IMR-90 (cell line): ENCODE data around the gene KCNQ2. TPM values are rescaled to one million over a fixed set of nuclear protein-coding genes. Genes with fewer than 3 reads are reported as not detected.

Source experiments
- ATAC-seq: fragments of 200-7000 bp; cut with Tn5 transposase; 2 replicates; pipeline ENCODE4 v1.9.1; 2020; ENCODE audit warnings: low read depth, mild to moderate bottlenecking, moderate library complexity
- BruUV-seq: library from RNA; stranded (reverse); fragments of 400-500 nt; replicated peaks from 2 replicates; lab custom pipeline; 2021; lab: Mats Ljungman, UMichigan
- CTCF ChIA-PET: fragments of 300-600 bp; formaldehyde crosslinking; extraction: SDS; loops from one replicate; lab custom pipeline; 2021; ENCODE audit warnings: antibody characterized with exemption; lab: Yijun Ruan, JAX
- POLR2A ChIA-PET: fragments of 300-600 bp; sonication (Branson Sonifier 250); formaldehyde crosslinking; loops from one replicate; lab custom pipeline; 2022; ENCODE audit warnings: antibody characterized with exemption; ENCODE audit not compliant: unreplicated experiment; lab: Charles Lee
- DNase-seq: peaks from one replicate; pipeline ENCODE4 v3.0.0; 2013
- H2AFZ ChIP-seq: replicated peaks from 2 replicates; pipeline ENCODE3; 2013; ENCODE audit warnings: low read length, mild to moderate bottlenecking; ENCODE audit not compliant: poor library complexity
- H2AK5ac ChIP-seq: 2 replicates; pipeline ENCODE4 v1.6.1; 2013; ENCODE audit warnings: low read depth, low read length, inconsistent platforms
- H2AK9ac ChIP-seq: replicated peaks from 2 replicates; pipeline ENCODE3; 2013; ENCODE audit warnings: mild to moderate bottlenecking, low read depth, low read length, moderate library complexity; ENCODE audit not compliant: poor library complexity
- H2BK120ac ChIP-seq: 2 replicates; pipeline ENCODE4 v1.6.1; 2013; ENCODE audit warnings: low read depth, low read length, inconsistent platforms
- H2BK15ac ChIP-seq: 3 replicates; pipeline ENCODE4 v1.6.1; 2013; ENCODE audit warnings: low read depth, low read length, inconsistent platforms
- H2BK20ac ChIP-seq: 2 replicates; pipeline ENCODE4 v1.6.1; 2013; ENCODE audit warnings: low read depth, mild to moderate bottlenecking, inconsistent platforms, low read length, moderate library complexity
- H2BK5ac ChIP-seq: 2 replicates; pipeline ENCODE4 v1.6.1; 2013; ENCODE audit warnings: mild to moderate bottlenecking, low read depth, low read length, inconsistent platforms; ENCODE audit not compliant: poor library complexity, severe bottlenecking
- H3K14ac ChIP-seq: replicated peaks from 2 replicates; pipeline ENCODE4 v1.6.1; 2013; ENCODE audit warnings: low read depth, low read length, inconsistent platforms
- H3K18ac ChIP-seq: 2 replicates; pipeline ENCODE4 v1.6.1; 2013; ENCODE audit warnings: low read depth, low read length, control low read depth
- H3K23ac ChIP-seq: 2 replicates; pipeline ENCODE4 v1.6.1; 2013; ENCODE audit warnings: low read depth, low read length, inconsistent platforms
- H3K27ac ChIP-seq: 2 replicates; pipeline ENCODE4 v1.5.1; 2013; ENCODE audit warnings: mild to moderate bottlenecking, control low read depth, low read length; ENCODE audit not compliant: insufficient read depth
- H3K27me3 ChIP-seq: 2 replicates; pipeline ENCODE4 v1.6.1; 2013; ENCODE audit warnings: low read length; ENCODE audit not compliant: control insufficient read depth, insufficient read depth
- H3K36me3 ChIP-seq: 2 replicates; pipeline ENCODE4 v1.6.1; 2013; ENCODE audit warnings: low read length, mixed read lengths; ENCODE audit not compliant: control insufficient read depth, insufficient read depth
- H3K4ac ChIP-seq: 2 replicates; pipeline ENCODE4 v1.6.1; 2013; ENCODE audit warnings: low read depth, low read length, inconsistent platforms
- H3K4me1 ChIP-seq: 2 replicates; pipeline ENCODE4 v1.6.1; 2013; ENCODE audit warnings: low read length, mixed read lengths; ENCODE audit not compliant: control insufficient read depth, insufficient read depth
- H3K4me2 ChIP-seq: 2 replicates; pipeline ENCODE4 v1.6.1; 2013; ENCODE audit warnings: low read depth, mild to moderate bottlenecking, control low read depth, low read length, moderate library complexity
- H3K4me3 ChIP-seq: 2 replicates; pipeline ENCODE4 v1.5.1; 2013; ENCODE audit warnings: low read depth, mild to moderate bottlenecking, control low read depth, low read length, moderate library complexity; ENCODE audit not compliant: insufficient read depth
- H3K56ac ChIP-seq: 2 replicates; pipeline ENCODE4 v1.6.1; 2013; ENCODE audit warnings: low read length, inconsistent platforms; ENCODE audit not compliant: insufficient read depth; ENCODE audit errors: extremely low read depth
- H3K79me1 ChIP-seq, 2 experiments: 2 replicates each; pipeline ENCODE4 v1.6.1; 2013; ENCODE audit warnings: low read length in 2 of 2, inconsistent platforms in 1 of 2, low read depth in 1 of 2
- H3K9ac ChIP-seq: 2 replicates; pipeline ENCODE4 v1.6.1; 2013; ENCODE audit warnings: low read depth, low read length, control low read depth
- H3K9me1 ChIP-seq: 2 replicates; pipeline ENCODE4 v1.6.1; 2013; ENCODE audit warnings: low read length, inconsistent platforms; ENCODE audit not compliant: insufficient read depth
- H3K9me3 ChIP-seq: 2 replicates; pipeline ENCODE4 v1.6.1; 2013; ENCODE audit warnings: low read length; ENCODE audit not compliant: control insufficient read depth, insufficient read depth
- H4K20me1 ChIP-seq: 2 replicates; pipeline ENCODE4 v1.6.1; 2013; ENCODE audit warnings: low read length, inconsistent platforms; ENCODE audit not compliant: insufficient read depth
- H4K5ac ChIP-seq: 2 replicates; pipeline ENCODE4 v1.6.1; 2013; ENCODE audit warnings: mild to moderate bottlenecking, low read depth, low read length, control low read depth
- H4K8ac ChIP-seq, 2 experiments: 2 replicates each; pipeline ENCODE4 v1.6.1; 2013; ENCODE audit warnings: low read depth in 2 of 2, low read length in 2 of 2, control low read depth in 1 of 2, inconsistent platforms in 1 of 2
- H4K91ac ChIP-seq: 2 replicates; pipeline ENCODE4 v1.6.1; 2013; ENCODE audit warnings: low read depth, low read length, inconsistent platforms; ENCODE audit not compliant: insufficient read depth
- BHLHE40 ChIP-seq: fragments of 150-350 bp; IDR thresholded peaks from 2 replicates; pipeline ENCODE4 v1.6.1; 2016; ENCODE audit warnings: mild to moderate bottlenecking, low read depth, low read length
- RAD21 ChIP-seq: IDR thresholded peaks from 2 replicates; pipeline ENCODE4 v1.6.1; 2012; ENCODE audit warnings: low read length, improper control_type of control experiment
- WGBS, 2 experiments: methylation state at CpG; one replicate each; pipeline versions ENCODE4 v1.1.5 to v1.1.7; 2013; ENCODE audit warnings: missing lambda C conversion rate in 2 of 2; ENCODE audit not compliant: insufficient read length in 1 of 2; ENCODE audit errors: extremely low coverage in 2 of 2; 5-methylcytosine and 5-hydroxymethylcytosine counted together
- dilution Hi-C: fragments of 300-500 bp; cut with HindIII; formaldehyde crosslinking; loops from one replicate; pipeline ENCODE4 v1.14.3; 2018; ENCODE audit warnings: low sequenced_read_pairs; ENCODE audit not compliant: unreplicated experiment
- in situ Hi-C: fragments of 300-500 bp; cut with MboI; formaldehyde crosslinking; loops from 3 replicates; pipeline ENCODE4 v1.14.3; 2019; ENCODE audit warnings: low sequenced_read_pairs, inconsistent platforms, mixed read lengths
- intact Hi-C: fragments of 100-400 bp; cut with micrococcal nuclease; formaldehyde crosslinking; loops from 2 replicates; pipeline ENCODE4 v1.10.0; 2022
- polyA plus RNA-seq, 3 experiments: library from polyadenylated mRNA; depleted of rRNA; stranded (reverse); fragments of >200 nt; gene quantifications; 2 replicates each; pipeline ENCODE4 v1.2.3, GENCODE V29; 2012; ENCODE audit warnings: low replicate concordance in 1 of 3
- total RNA-seq: library from RNA; depleted of rRNA; stranded (reverse); fragments of >200 nt; gene quantifications from 2 replicates; pipeline ENCODE4 v1.2.3, GENCODE V29; 2012

The KCNQ2 gene
- total and polyA plus RNA-seq, 2 of the 4 experiments (the other 2 are of a cell fraction), result 0.02 TPM; not detected in 1

DNA sequence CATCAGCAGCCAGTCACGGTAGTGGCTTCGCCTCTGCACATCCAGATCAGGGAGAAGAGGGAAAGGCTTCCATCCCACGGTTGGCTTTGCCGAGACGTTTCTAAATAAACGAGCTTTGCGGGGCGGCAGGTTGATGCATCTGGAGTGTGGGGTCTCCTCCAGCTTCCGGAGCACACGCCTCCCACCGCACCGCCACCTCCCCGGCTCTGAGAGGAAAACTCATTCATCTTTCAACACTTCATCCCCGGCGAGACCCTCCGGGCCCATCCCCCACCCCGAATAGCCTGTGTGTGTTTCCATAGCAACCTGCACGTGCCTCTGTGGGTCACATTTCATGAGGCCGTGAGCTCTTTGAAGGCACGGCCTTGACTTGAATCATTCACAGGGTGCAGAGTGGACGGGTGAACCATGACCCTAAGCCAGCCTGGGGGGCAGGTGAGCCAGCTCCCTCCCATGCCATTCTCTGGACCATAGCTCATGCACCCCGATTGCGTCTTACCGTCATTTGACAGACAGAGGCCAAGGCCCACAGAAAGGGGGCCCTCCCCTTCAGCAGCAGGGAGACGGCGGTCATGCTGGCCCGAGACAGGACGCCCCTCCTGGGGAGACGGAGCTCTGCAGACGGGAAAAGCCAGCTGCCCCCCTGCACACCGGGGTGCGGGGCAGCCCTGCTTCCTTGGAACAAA lies 95.1 kb downstream of the KCNQ2 start:
- peak; percentile 70; the same call in 1 of the 2 replicates for TF ChIP-seq BHLHE40
- no peak for TF ChIP-seq RAD21
- Histone ChIP-seq H3K14ac (no peak overlapping the region), H3K18ac (no peak overlapping the region), H3K9me3 (0 out of 2 replicates have a peak, but pooled peaks cover 1% of the 10 kb centered on the region), H4K5ac (no peak overlapping the region), H2BK20ac (no peak overlapping the region), H3K9me1 (no peaks in the 10 kb centered on the region), H3K56ac (no peak overlapping the region), H3K4me3 (no peak overlapping the region), H3K27me3 (peaks cover 49% of the 10 kb centered on the region), H2BK15ac (no peak overlapping the region), H3K9ac (no peak overlapping the region), H4K91ac (no peak overlapping the region), H2AK5ac (no peak overlapping the region), H4K8ac (no peak overlapping the region), H3K4me2 (no peak overlapping the region), H3K36me3 (no peaks in the 10 kb centered on the region), H2AK9ac (no peak overlapping the region), H3K4ac (no peak overlapping the region), H2BK5ac (no peak overlapping the region), H3K79me1 (no peaks in the 10 kb centered on the region), H3K27ac (no peak overlapping the region), H2BK120ac (no peak overlapping the region), H3K23ac (no peak overlapping the region), H4K20me1 (no peaks in the 10 kb centered on the region; the same call in 1 of the 2 replicates), H3K4me1 (no peaks in the 10 kb centered on the region), H2AFZ (no peak overlapping the region)
- no peak for DNase-seq
- intact Hi-C loops (no loop called here), in situ Hi-C loops (no loop called here), dilution Hi-C loops (no loop called here)
- no TSS peak for BruUV-seq
- 0% methylated on average over 8 of the region's 32 CpGs; no CpG with 5 or more reads in 1 of the 2 experiments for WGBS, 2 experiments
- CTCF ChIA-PET, result interaction anchor here (1.2 kb wide), 1 partner anchor 67 kb away, joined by 3 read pairs; no protein-coding TSS in a partner anchor
- POLR2A ChIA-PET, result no interaction called here
- no peak for ATAC-seq
